ENCODE results near the gene RPL18.
"Not testable (repeated sequence)": the region's sequence is repeated elsewhere in the genome, so short reads cannot be mapped to it uniquely, and the experiment has no call there.

RPL18 gene

DNA sequence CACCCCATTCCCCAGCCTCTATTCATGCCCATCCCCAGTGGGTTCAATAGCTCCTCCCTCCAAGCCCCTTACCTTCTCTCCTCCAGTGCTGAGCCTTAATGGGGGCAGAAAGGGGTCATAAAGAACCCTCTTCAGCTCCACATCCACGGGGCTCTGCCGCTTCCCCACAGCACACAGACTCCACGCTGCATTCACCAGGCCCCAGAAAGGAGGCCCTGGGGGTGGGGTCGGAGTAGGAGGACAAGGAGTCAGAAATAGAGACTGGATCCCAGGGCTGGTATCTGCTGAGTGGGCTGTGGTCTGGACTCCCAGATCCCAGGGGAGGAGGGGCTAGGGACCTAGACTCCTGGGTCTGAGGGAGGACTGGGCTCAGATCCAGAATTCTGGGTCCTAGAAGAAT lies 25.4 kb upstream of the RPL18 start:
- no peak for DNase-seq

DNA sequence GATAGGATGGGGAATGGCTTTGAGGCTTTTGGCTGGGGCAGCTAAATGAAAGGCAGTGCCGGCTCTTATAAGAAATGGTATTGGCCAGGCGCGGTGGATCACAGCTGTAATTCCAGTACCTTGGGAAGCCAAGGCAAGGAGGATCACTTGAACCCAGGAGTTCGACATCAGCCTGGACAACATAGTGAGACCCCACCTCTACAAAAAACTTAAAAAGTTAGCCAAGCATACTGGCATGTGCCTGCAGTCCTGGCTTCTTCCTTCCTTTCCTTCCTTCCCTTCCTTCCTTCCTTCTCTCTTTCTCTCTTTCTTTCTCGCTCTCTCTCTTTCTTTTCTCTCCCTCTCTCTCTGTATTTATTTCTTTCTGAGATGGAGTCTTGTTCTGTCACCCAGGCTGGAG lies 23.9 kb upstream of the RPL18 start:
- no peak for DNase-seq

DNA sequence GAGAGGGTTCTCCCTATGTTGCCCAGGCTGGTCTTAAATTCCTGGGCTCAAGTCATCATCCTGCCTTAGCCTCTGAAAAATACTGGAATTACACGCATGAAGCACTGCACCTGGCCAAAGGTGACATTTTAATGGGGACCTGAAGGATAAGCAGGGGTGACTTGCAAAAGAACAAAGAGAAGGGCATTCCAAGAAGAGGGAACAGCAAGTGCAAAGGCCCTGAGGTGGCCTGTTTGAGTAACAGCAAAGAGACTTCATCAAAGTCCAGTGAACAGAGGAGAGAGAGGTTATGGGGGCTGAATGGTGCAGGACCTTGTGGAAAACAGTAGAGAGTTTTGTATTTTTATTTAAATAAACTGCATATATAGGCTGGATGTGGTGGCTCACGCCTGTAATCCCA lies 22.9 kb upstream of the RPL18 start:
- DNase-seq, result no peak

DNA sequence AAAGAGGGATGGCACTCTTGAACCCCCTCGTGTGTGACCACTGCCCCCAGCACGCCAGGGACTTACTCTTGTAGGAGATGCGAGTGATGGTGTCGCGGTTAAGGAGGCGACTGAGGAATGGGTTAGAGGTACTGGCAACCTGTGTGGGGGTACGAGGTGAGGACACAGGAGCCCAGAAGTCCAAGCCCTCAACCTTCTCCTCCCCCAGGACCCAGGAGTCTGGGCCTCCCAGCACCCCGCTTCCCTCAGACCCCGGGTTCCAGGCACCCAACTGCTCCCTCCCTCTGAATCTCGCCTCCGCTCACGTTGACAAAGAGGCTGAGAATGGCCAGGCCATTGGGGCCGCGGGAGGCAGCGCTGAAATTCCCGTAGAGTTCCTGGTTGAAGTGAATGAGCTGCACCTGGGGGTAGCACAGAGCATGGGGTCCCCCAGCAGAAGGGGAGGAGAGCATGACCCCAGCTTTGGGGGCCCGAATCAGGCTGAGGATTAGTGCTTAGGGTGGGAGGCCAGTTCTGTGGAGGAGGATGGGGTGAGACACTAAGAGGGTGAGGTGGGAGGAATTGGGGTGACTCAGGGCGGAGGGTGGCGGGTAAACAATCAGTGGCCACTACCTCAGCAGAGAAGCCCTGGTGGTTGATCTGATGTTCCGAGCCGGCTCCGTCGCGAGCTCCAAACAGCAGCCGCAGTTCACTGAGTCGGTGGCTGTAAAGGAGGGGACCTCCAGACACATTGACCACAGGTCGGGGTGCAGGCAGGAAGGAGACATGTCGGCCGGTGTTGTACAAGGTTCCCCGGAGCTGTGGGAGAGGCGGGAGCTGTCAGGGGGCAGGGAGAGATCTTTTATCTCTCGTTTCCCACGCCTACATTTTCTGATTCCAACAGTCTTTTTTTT lies 20.8 kb upstream of the RPL18 start:
- no peak for DNase-seq

DNA sequence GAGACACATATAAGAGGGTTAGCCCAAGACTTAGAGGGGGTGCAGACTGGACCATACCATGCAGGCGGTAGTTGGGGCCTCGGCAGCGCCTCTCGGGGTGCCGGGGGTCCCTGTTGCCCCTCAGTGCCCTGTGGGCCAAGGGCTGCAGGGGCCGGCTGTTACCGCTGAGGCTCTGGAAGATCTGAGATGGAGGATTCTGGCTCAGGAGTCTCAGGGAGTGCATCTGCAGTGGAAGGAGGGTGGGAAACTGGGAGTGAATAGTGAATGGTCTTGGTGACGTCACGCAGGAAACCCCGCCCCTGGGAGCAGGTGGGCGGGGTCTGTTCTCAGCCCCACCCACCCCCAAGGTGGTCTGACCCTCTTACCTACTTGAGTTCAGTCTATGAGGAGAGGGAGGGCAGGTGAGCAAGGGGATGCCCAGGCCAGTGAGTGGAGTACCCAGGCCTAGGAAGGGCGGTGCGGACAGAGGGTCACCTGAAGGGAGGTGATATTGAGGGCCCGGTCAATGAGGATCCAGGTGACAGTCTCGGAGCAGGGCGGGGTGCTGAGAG lies 19.9 kb upstream of the RPL18 start:
- DNase-seq, result no peak

DNA sequence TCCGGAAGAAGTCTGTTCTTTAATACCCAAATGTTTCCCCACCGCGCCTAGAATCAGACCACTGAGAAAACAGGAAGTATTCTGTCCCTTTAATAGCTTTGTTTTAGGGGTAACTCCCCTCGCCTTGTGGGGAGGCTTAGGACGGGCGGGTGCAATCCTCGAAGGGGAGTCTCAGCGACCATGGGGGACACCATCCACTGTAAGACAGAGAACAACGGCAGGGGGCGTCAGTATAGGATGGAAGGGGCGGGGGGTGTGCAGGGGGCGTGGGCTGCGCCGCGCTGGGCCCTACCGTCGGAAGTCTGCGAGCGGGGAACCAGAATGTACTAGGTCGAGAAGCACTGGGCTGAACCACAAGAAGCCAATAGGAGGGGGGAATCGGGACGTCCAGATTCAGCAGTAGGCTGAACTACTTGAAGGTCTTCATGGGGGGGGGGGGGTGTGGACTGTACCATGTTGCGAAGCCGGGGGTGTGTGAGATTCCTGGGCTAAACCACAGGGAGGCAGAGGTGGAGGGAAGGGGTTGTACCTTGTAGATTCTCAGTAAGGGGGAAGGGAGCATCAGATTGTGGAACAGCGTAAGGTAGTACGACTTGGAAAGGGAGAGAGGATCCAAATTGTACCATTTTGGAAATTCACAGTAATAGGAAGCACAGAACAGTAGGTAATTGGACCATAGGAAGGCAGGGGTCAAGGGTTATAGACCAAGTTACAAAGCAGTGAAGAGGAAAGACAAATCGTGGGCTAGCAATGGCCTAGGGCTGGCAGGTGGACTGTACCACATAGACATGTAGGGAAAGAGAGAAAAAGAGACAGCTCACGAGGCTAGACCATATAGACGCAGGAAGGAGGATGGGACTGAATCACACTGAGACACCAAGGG lies 19.2 kb upstream of the RPL18 start:
- DNase-seq, result peak; percentile 64

DNA sequence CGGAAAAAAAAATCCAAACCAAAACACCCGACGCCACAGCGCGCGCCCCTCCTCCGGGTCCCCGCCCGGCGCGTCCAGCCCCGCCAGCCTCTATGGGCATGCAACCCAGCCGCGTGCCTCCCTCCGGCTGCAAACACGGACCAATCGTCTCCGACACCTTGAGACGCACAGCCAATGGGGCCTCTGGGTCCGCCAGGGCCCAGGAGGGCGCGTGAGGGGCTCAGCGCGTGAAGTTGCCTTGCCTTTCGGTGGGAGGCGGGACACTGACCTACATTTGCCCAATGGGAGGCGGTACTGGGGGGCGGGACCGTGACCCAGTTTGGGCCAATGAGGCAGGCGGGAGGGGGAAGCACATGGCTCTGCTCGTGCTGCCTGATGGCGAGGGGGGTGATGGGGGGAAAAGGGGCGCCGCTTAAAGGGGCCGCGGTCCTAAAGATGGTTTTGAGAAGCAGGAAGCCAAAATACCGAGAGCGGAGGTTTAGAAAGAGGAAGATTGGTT lies 18.5 kb upstream of the RPL18 start:
- DNase-seq, result peak; percentile 99

DNA sequence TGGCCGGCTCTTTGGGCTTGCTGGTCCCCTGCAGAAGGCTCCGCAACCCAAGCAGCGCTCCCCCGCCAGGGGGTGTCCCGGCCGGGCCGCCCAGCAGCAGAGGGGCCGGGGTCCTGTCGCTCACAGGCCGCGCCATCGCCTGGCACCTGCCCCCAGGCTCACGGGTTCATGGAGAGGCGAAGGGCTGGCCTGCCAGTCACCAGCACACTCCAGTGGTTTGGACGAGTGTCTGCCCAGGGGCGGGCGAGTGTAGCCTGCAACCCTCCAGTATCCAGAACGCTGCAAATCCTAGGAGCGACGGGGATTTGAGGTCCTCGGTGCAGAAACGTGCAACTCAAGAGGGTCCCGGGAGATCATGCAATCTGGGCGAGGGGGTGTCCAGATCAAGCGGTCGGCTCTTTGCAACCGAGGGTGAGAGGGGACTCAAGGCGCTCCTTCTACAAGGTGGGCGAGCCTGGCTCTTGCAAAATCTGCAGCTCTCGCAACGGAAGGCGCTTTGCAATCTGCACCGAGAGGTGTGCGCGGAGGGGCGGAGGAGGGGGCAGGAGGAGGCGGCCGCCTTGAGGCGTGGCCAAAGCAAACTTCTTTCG lies 18.0 kb upstream of the RPL18 start, which contains the start of gene DBP:
TSS of gene DBP (minus strand) at position 521 of the 590 bp plus-strand sequence. CDS start at position 136, 385 bp downstream.
- no peak for DNase-seq

GRCh38 chr19:48635966-48636858 lies 17.2 kb upstream of the RPL18 start:
- no peak for DNase-seq

DNA sequence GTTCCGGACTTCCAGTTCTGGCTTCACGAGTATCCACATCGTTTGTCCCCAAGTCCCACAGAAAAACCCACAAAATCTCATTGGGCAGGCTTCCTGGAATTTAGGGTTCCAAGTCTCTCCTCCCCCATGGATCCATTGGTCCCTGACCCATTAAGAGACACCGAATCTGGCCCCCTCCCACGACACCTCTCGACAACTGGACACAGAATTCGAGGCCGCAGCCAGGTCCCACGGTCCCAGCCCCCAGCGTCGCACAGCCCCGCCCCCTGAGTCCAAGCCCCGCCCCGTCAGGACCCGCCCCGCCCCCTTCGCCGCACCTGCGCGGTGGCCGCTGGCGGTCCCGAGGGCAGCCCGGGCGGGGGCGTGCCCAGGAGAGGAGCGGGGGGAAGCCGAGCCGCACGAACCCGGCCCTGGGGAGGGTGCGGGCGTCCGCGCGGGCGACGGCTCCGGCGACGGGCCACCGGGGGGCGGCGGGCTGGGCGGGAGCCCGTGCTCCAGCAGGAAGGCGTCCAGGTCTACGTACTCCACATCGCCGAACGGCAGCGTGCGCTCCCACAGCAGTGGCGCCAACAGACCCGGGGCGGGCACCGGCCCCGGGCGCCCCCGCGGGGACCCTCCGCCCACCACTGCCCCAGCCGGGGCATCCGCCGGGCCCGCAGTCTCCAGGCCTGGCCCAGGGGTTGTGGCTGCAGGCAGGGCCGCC lies 16.4 kb upstream of the RPL18 start:
- no peak for DNase-seq

DNA sequence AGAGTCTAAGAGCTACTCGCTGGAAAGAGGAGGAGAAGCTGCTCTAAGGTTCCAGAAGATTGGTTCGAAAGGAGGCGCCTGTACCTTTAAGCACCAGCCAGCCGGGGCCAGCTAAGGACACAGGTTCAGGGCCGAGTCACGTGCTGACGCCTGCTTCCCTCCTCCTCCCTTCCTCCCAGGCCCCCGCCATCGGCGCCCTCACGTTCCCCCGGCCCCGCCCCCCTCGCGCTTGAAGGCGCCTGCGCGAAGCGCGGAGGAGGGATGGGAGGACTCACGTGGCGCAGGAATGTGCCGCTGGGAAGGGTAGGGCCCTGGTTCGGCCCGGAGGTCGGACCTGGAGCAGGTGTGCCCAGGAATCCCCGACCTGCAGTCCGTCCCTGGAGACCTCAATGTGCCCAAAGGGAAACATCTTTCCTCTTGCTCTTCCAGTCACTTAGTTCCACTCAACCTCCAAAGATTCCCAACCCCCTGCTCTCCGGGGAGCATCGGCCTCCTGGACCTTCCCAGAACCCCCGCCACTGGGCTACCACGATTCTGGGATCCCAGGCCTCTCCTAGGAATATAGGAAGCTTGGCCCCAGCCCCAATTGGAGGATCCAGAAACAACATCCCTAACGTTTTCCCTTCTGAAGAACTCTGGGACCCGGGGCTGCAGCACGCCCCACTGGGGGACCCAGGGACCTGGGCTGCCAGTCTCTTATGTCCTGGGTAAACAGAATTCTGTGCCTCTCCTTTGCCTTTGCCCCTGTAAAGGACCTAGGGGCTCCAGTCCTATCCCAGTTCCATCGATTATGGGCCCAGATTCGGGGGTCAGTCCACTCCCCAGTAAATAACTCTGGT lies 15.7 kb upstream of the RPL18 start:
- peak; percentile 36 for DNase-seq

GRCh38 chr19:48634036-48634342 lies 15.0 kb upstream of the RPL18 start:
- DNase-seq, result no peak

- no peak for DNase-seq
Measured at GRCh38 chr19:48633148-48634035, 14.4 kb upstream of the RPL18 start.

DNA sequence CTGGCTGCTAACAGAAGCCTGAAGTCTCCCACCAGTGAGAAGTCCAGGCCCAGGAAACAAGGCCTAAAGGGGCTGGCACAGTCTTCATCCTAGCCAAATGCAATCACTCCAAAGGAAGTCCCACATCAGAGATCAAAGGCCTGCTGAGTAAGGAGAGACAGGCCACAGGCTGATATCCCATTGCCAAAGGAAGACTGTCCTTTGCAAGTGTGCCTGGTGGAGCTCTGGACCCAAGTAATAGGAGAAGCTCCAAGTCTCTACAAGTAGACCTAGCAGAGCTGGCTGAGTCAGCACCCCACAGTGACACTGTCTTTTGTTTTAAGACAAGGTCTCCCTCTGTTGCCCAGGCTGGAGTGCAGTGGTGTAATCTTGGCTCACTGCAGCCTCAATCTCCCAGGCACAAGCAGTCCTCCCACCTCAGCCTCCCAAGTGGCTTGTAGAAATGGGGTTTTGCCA lies 13.7 kb upstream of the RPL18 start:
- DNase-seq, result no peak

- DNase-seq, result not testable (repeated sequence)
Measured at GRCh38 chr19:48632286-48632685, 13.3 kb upstream of the RPL18 start.

- no peak for DNase-seq
Measured at GRCh38 chr19:48631225-48631624, 12.2 kb upstream of the RPL18 start.

GRCh38 chr19:48630296-48631063 lies 11.5 kb upstream of the RPL18 start:
- no peak for DNase-seq

DNA sequence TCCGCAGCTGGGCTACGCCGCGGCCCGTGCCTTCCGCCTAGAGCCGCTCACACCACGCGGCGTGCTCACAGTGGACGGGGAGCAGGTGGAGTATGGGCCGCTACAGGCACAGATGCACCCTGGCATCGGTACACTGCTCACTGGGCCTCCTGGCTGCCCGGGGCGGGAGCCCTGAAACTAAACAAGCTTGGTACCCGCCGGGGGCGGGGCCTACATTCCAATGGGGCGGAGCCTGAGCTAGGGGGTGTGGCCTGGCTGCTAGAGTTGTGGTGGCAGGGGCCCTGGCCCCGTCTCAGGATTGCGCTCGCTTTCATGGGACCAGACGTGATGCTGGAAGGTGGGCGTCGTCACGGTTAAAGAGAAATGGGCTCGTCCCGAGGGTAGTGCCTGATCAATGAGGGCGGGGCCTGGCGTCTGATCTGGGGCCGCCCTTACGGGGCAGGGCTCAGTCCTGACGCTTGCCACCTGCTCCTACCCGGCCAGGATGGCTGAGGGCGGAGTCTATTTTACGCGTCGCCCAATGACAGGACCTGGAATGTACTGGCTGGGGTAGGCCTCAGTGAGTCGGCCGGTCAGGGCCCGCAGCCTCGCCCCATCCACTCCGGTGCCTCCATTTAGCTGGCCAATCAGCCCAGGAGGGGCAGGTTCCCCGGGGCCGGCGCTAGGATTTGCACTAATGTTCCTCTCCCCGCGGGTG lies 10.8 kb upstream of the RPL18 start:
- DNase-seq, result no peak

Measured in SIG-M5 (cell line).